Measurements from ENCODE around the gene C14orf180. TPM values are rescaled to one million over a fixed set of nuclear protein-coding genes. Genes with fewer than 3 reads are reported as not detected.

The C14orf180 gene
- total RNA-seq, 6 experiments from 2014 or later = 0.35 to 4.0 (median 1.9) TPM

DNA sequence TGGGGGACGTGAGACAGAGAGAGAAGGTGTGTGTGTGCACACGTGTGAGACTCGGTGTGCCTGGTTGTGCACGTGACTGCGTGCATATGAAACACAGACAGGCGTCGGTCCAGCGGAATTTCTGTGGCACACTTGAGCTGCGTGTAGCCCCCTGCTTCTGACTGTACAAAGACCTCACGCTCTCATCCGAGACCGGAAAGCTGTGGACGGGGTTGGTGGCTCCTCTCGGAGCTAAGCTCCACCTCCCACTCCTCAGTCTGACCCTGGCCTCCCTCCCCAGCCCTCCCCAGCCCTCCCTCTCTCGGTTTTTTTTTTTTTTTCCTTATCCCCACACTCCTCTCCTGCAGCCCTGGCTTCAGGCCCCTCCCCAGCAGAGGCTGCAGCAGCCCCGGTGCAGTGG lies 8.3 kb upstream of the C14orf180 start:
- H3K9me3 ChIP-seq = no peaks in the 10 kb centered on the region
- H3K27ac ChIP-seq = no peak overlapping the region
- H3K4me3 ChIP-seq = no peak overlapping the region
- DNase-seq (no peak), ATAC-seq (no peak)
- H3K4me1 ChIP-seq = no peaks in the 10 kb centered on the region
- H3K27me3 ChIP-seq = no peaks in the 10 kb centered on the region
- TF ChIP-seq POLR2A (IDR thresholded peaks at IDR 0.05) = no peak
- TF ChIP-seq, protein P1, sequence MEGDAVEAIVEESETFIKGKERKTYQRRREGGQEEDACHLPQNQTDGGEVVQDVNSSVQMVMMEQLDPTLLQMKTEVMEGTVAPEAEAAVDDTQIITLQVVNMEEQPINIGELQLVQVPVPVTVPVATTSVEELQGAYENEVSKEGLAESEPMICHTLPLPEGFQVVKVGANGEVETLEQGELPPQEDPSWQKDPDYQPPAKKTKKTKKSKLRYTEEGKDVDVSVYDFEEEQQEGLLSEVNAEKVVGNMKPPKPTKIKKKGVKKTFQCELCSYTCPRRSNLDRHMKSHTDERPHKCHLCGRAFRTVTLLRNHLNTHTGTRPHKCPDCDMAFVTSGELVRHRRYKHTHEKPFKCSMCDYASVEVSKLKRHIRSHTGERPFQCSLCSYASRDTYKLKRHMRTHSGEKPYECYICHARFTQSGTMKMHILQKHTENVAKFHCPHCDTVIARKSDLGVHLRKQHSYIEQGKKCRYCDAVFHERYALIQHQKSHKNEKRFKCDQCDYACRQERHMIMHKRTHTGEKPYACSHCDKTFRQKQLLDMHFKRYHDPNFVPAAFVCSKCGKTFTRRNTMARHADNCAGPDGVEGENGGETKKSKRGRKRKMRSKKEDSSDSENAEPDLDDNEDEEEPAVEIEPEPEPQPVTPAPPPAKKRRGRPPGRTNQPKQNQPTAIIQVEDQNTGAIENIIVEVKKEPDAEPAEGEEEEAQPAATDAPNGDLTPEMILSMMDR (IDR thresholded peaks at IDR 0.05) = no peak
- no peaks in the 10 kb centered on the region for H3K36me3 ChIP-seq
- intact Hi-C loops (cut with DNase I) = no loop called here
- WGBS (ENCODE audit: insufficient coverage, low coverage, low lambda C conversion rate, missing lambda C conversion rate) = 40% methylated on average over 8 of the region's 16 CpGs

GRCh38 chr14:104572024-104572626 lies 7.4 kb upstream of the C14orf180 start:
- Histone ChIP-seq H3K36me3 (no peaks in the 10 kb centered on the region), H3K9me3 (no peaks in the 10 kb centered on the region), H3K27me3 (no peaks in the 10 kb centered on the region), H3K27ac (no peak overlapping the region), H3K4me1 (peaks cover 0 to 4% (median 0%) of the 10 kb centered on the region in 4 donors), H3K4me3 (no peak overlapping the region)
- DNase-seq (no peak), ATAC-seq (no peak)
- intact Hi-C loops (cut with DNase I) = no loop called here
- WGBS (ENCODE audit: insufficient coverage, low coverage, low lambda C conversion rate, missing lambda C conversion rate) = 50% methylated on average over 2 of the region's 11 CpGs
- TF ChIP-seq, protein P1 (IDR thresholded peaks at IDR 0.05) = no peak
- no peak for TF ChIP-seq POLR2A (IDR thresholded peaks at IDR 0.05)

GRCh38 chr14:104572668-104573067 lies 6.9 kb upstream of the C14orf180 start:
- H3K27ac ChIP-seq = no peak overlapping the region
- no peaks in the 10 kb centered on the region for H3K9me3 ChIP-seq
- H3K4me3 ChIP-seq = no peak overlapping the region
- no peak for ATAC-seq
- no peak for TF ChIP-seq POLR2A (IDR thresholded peaks at IDR 0.05)
- TF ChIP-seq, protein P1 (IDR thresholded peaks at IDR 0.05) = no peak
- H3K4me1 ChIP-seq = peaks cover 0 to 10% (median 0%) of the 10 kb centered on the region in 4 donors
- no peaks in the 10 kb centered on the region for H3K36me3 ChIP-seq
- WGBS (ENCODE audit: insufficient coverage, low coverage, low lambda C conversion rate, missing lambda C conversion rate) = 67% methylated on average over 1 of the region's 7 CpGs
- intact Hi-C loops (cut with DNase I) = no loop called here
- H3K27me3 ChIP-seq = no peaks in the 10 kb centered on the region
- DNase-seq = no peak

- Histone ChIP-seq H3K9me3 (no peaks in the 10 kb centered on the region), H3K4me1 (peaks cover 0 to 14% (median 1%) of the 10 kb centered on the region in 4 donors), H3K36me3 (no peaks in the 10 kb centered on the region), H3K27ac (no peak overlapping the region), H3K4me3 (no peak overlapping the region), H3K27me3 (no peaks in the 10 kb centered on the region)
- 75% methylated on average over 5 of the region's 9 CpGs for WGBS (ENCODE audit: insufficient coverage, low coverage, low lambda C conversion rate, missing lambda C conversion rate)
- TF ChIP-seq, protein P1 (IDR thresholded peaks at IDR 0.05) = no peak
- TF ChIP-seq POLR2A (IDR thresholded peaks at IDR 0.05) = no peak
- intact Hi-C loops (cut with DNase I) = no loop called here
- DNase-seq (no peak), ATAC-seq (no peak)
Observed at GRCh38 chr14:104573930-104574329, 5.6 kb upstream of the C14orf180 start.

Data from right lobe of liver (tissue), 6 donors.